Upper lobe of right lung (tissue), 1 donor: ENCODE results near the gene TM9SF2. TPM values are rescaled to one million over a fixed set of nuclear protein-coding genes. Genes with fewer than 3 reads are reported as not detected.

ENCODE experiments used
- ATAC-seq: fragments of 200-7000 bp; cut with Tn5 transposase; one replicate; pipeline ENCODE4 v1.9.1; 2020; ENCODE audit warnings: mild to moderate bottlenecking, moderate library complexity
- DNase-seq: peaks from one replicate; pipeline ENCODE4 v3.0.0-alpha.2; 2020
- H3K27ac ChIP-seq: fragments of 200-600 bp; one replicate; pipeline ENCODE4 v1.8.0; 2022
- H3K27me3 ChIP-seq: fragments of 200-600 bp; one replicate; pipeline ENCODE4 v1.8.0; 2022; ENCODE audit warnings: mild to moderate bottlenecking
- H3K36me3 ChIP-seq: fragments of 200-600 bp; one replicate; pipeline ENCODE4 v1.8.0; 2022
- H3K4me1 ChIP-seq: fragments of 200-600 bp; one replicate; pipeline ENCODE4 v1.8.0; 2022
- H3K4me3 ChIP-seq: fragments of 200-600 bp; one replicate; pipeline ENCODE4 v1.8.0; 2022; ENCODE audit warnings: mild to moderate bottlenecking
- H3K9me3 ChIP-seq: fragments of 200-600 bp; one replicate; pipeline ENCODE4 v1.8.0; 2022
- intact Hi-C: fragments of 100-400 bp; cut with DNase I; formaldehyde crosslinking; loops from one replicate; pipeline ENCODE4 v1.11.0; 2022
- total RNA-seq: library from RNA; stranded (reverse); fragmentation: NEBNext Ultra II Directional; extraction: Animal tissue kit (Norgen Biotek cat#: 25700); gene quantifications from one replicate; pipeline ENCODE4 v1.2.1, GENCODE V29; 2021
- TF ChIP-seq, protein P1 (sequence below): fragments of 200-600 bp; IDR thresholded peaks from one replicate; pipeline ENCODE4 v1.8.0; 2022; ENCODE audit warnings: antibody characterized with exemption
- donor health status: DM: no; HTN: yes; CAD: no; lungs with severe emphysema.

The TM9SF2 gene
- total RNA-seq, 1 donor from 2014 or later, result 132 TPM

DNA sequence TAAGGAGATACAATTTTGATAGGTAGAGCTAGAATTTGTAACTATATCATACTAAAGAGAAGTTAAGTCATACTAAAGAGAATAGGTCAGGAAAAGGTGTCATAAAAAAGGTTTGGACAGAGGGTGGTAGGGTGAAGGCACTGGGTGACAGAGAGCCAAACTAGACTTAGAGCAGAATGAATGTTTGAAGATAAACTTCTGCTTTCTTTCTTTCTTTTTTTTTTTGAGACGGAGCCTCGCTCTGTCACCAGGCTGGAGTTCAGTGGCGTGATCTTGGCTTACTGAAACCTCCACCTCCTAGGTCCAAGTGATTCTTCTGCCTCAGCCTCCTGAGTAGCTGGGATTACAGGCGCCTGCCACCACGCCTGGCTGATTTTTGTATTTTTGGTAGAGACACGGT, 44.1 kb downstream of the TM9SF2 start:
- Histone ChIP-seq H3K27ac (no peak overlapping the region), H3K27me3 (no peaks in the 10 kb centered on the region), H3K4me3 (no peak overlapping the region), H3K36me3 (peaks cover 97% of the 10 kb centered on the region), H3K4me1 (peaks cover 16% of the 10 kb centered on the region), H3K9me3 (no peaks in the 10 kb centered on the region)
- ATAC-seq (no peak), DNase-seq (no peak)
- intact Hi-C loops, result no loop called here
- TF ChIP-seq, protein P1, sequence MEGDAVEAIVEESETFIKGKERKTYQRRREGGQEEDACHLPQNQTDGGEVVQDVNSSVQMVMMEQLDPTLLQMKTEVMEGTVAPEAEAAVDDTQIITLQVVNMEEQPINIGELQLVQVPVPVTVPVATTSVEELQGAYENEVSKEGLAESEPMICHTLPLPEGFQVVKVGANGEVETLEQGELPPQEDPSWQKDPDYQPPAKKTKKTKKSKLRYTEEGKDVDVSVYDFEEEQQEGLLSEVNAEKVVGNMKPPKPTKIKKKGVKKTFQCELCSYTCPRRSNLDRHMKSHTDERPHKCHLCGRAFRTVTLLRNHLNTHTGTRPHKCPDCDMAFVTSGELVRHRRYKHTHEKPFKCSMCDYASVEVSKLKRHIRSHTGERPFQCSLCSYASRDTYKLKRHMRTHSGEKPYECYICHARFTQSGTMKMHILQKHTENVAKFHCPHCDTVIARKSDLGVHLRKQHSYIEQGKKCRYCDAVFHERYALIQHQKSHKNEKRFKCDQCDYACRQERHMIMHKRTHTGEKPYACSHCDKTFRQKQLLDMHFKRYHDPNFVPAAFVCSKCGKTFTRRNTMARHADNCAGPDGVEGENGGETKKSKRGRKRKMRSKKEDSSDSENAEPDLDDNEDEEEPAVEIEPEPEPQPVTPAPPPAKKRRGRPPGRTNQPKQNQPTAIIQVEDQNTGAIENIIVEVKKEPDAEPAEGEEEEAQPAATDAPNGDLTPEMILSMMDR, result no peak

DNA sequence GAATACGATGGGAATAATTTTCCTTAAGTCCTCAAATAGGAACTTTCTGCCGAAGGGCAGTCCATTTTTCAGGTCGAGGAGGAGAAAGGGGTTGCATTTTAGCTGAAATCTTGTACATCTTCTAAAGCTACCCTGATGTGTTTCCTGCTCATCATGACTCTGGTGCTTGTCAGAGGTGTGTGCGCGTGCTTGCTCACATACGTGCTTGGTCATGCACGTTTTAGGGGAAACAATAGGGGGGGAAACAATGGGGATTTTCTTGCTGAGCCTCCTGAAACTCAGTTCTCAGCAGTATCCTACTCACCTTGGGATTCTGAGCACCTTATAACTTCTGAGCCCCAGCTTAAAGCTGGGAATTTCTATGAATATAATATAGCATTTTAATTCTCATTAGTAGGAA, 44.7 kb downstream of the TM9SF2 start:
- intact Hi-C loops, result no loop called here

DNA sequence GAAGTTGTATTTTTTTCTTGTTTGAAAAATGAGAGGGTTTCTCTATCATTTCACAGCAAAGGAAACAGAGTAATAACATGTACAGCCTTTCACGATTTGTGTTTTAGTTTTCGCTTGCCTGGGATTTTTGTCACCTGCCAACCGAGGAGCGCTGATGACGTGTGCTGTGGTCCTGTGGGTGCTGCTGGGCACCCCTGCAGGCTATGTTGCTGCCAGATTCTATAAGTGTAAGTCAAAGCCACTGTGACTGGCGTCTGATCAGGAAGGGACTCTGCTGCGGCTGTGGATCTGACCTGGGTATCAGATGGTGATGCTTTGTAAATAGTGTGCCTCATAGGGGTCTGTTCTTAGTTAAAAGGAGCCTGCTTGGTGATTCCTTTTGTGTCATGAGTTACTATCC, 45.6 kb downstream of the TM9SF2 start:
- Histone ChIP-seq H3K27me3 (no peaks in the 10 kb centered on the region), H3K9me3 (no peaks in the 10 kb centered on the region), H3K36me3 (peaks cover 95% of the 10 kb centered on the region), H3K4me1 (peaks cover 16% of the 10 kb centered on the region), H3K4me3 (no peak overlapping the region), H3K27ac (no peak overlapping the region)
- TF ChIP-seq, protein P1, result no peak
- intact Hi-C loops, result no loop called here
- DNase-seq (no peak), ATAC-seq (no peak)

More for the DNA sequence above, 44.7 kb downstream of the TM9SF2 start:
- Histone ChIP-seq H3K4me3 (no peak overlapping the region), H3K4me1 (peaks cover 16% of the 10 kb centered on the region), H3K36me3 (peaks cover 97% of the 10 kb centered on the region), H3K27ac (no peak overlapping the region), H3K9me3 (no peaks in the 10 kb centered on the region), H3K27me3 (no peaks in the 10 kb centered on the region)
- ATAC-seq (no peak), DNase-seq (no peak)
- TF ChIP-seq, protein P1, result no peak

DNA sequence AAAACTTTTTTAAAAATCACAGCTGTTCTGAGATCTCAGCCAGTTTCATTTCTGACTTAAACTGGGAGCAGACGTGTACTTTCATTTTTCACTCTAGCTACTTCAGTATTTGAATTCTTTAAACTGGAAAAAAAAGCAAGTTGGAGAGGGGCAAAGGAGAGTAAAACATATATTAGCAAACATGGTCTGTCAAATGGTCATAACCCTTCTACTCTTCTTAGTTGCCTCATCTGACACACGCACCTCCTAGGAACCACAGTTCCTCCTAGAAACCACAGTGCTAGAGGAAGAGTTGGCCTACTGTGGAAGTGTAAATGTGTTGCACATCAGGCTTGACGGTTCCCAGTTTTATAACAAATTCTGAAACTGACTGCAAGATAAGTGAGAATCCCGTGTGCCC, 47.2 kb downstream of the TM9SF2 start:
- intact Hi-C loops, result no loop called here
- H3K4me3 ChIP-seq, result no peak overlapping the region
- peaks cover 4% of the 10 kb centered on the region for H3K4me1 ChIP-seq
- no peak overlapping the region for H3K27ac ChIP-seq
- TF ChIP-seq, protein P1, result no peak
- peak; percentile 79 for ATAC-seq
- DNase-seq, result no peak
- no peaks in the 10 kb centered on the region for H3K27me3 ChIP-seq
- H3K36me3 ChIP-seq, result peaks cover 95% of the 10 kb centered on the region
- H3K9me3 ChIP-seq, result no peaks in the 10 kb centered on the region

DNA sequence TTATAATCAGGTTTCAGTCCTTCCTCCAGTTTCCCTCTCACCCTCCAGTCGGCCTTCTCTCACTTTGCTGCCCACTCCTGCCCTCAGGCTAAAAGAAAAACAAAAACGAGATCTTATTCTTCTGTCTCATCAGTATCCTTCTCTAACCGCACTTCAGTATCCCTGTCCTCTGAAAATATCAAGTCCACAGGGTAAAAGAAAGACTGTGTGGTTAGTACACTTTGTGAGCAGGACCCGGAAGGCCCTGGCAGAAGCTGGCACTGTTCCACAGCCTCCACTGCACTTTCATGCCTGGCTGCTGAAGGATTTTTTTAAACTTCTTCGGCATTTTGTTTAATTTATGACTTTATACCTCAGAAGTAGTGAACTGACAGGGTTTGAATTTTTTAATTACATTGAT, 51.8 kb downstream of the TM9SF2 start:
- no peak overlapping the region for H3K27ac ChIP-seq
- no peaks in the 10 kb centered on the region for H3K9me3 ChIP-seq
- ATAC-seq (no peak), DNase-seq (no peak)
- TF ChIP-seq, protein P1, result no peak
- H3K4me1 ChIP-seq, result peaks cover 2% of the 10 kb centered on the region
- no peaks in the 10 kb centered on the region for H3K27me3 ChIP-seq
- H3K4me3 ChIP-seq, result no peak overlapping the region
- peaks cover 94% of the 10 kb centered on the region for H3K36me3 ChIP-seq
- intact Hi-C loops, result no loop called here

DNA sequence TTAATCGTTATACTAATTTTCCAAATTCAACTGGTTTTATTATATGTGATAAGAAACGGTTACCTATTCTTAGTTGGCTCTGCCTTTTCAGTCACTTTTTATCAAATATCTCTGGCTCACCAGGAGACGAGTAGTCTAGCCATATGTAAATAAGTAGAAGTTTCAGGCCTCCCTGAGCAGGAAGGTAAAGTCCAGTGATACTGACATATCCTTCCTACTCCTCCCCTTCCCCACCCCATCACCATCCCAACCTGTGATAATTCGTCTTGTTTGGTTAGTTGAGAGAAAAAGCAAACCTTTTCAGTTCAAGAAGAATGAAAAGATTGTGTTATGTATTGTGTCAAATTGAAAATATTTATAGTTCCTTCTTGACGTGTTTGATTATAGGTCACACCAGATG, 53.9 kb downstream of the TM9SF2 start:
- ATAC-seq (no peak), DNase-seq (no peak)
- no peaks in the 10 kb centered on the region for H3K4me1 ChIP-seq
- no peak overlapping the region for H3K27ac ChIP-seq
- no peaks in the 10 kb centered on the region for H3K9me3 ChIP-seq
- no peaks in the 10 kb centered on the region for H3K27me3 ChIP-seq
- peaks cover 91% of the 10 kb centered on the region for H3K36me3 ChIP-seq
- TF ChIP-seq, protein P1, result no peak
- intact Hi-C loops, result no loop called here
- H3K4me3 ChIP-seq, result no peak overlapping the region
